ENCODE measurements around the gene DRAP1. TPM values are rescaled to one million over a fixed set of nuclear protein-coding genes. Genes with fewer than 3 reads are reported as not detected.

DRAP1 gene
- total RNA-seq, 6 experiments from 2014 or later = 21.8 to 50.8 (median 32.6) TPM

DNA sequence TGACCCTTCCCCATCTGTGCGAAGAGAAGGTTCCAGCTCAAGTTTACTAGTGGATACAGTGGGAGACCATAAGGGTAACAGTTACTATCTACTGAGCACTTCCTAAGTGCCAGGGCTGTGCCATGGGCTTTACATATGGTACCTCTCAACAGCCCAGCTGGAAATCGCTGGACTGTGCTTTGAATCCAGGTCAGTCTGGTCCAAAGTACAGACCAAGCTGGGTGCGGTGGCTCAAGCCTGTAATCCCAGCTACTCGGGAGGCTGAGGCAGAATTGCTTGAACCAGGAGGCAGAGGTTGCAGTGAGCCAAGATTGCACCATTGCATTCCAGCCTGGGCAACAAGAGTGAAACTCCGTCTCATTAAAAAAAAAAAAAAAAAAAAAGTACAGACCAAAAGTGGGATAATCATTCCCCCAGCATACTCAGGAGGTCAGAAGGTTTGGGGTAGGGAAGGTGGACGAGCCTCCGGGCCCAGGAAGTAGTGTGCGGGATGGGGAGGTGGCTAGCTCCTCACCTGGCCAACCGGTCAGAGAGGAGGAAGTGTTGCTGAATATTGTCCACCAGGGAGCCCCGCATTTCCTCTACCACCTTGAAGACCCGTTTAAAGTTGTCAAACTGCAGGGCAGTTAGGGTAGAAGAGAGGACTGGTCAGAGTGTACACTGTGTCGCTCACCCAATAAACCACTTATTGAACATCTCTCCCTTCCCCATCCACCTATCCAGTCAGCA, 33.3 kb upstream of the DRAP1 start:
- DNase-seq (no peak), ATAC-seq (no peak)
- no peak overlapping the region for H3K27ac ChIP-seq
- peaks cover 0 to 11% (median 0%) of the 10 kb centered on the region in 4 donors for H3K36me3 ChIP-seq
- H3K4me3 ChIP-seq = no peak overlapping the region
- WGBS (ENCODE audit: insufficient coverage, low coverage, low lambda C conversion rate, missing lambda C conversion rate) = 77% methylated on average over 9 of the region's 12 CpGs
- H3K9me3 ChIP-seq = no peaks in the 10 kb centered on the region
- TF ChIP-seq POLR2A (IDR thresholded peaks at IDR 0.05) (no peak), CTCF (IDR thresholded peaks at IDR 0.05) (no peak)
- no peaks in the 10 kb centered on the region for H3K27me3 ChIP-seq
- peaks cover 0 to 25% (median 8%) of the 10 kb centered on the region in 4 donors for H3K4me1 ChIP-seq
- intact Hi-C loops (cut with DNase I) = loop anchor here (10.0 kb wide), 1 partner anchor 99 kb away; no protein-coding TSS in a partner anchor

DNA sequence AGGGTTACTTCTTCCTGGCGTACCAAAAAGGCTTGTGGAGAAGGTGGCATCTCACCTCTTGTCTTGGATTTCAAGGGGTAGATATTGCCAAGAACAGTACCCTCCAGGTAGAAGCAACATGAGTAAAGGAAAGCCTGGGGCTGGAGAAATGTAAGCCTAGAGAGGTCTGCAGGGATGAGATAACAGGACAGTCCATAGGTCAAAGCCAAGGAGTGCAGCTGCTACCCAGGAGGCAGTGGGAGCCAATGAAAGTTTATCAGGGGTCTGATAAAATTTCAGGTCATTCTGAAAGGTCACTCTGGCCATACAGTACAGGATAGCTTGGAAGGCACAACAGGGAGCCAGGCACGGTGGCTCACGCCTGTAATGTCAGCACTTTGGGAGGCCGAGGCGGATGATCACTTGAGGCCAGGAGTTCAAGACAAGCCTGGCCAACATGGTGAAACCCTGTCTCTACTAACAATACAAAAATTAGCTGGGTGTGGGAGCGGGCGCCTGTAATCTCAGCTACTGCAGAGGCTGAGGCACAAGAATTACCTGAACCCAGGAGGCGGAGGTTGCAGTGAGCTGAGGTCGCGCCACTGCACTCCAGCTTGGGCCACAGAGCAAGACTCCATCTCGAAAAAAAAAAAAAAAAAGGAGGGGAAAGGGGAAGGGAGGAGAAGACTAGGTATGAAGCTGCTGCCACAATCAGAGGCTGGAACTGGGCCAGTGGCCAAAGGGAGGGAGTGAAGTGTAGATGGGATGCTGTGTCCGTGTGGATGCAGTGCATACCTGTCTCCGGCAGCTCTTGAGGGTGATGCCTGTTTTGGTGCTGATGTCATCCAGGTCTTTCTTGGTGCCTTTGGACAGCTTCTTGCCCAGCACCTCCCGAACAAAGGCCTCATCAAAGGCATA, 32.2 kb upstream of the DRAP1 start:
- Histone ChIP-seq H3K4me3 (peak overlapping the region in 2 of 3 donors; percentile 73 to 80), H3K9me3 (no peaks in the 10 kb centered on the region), H3K36me3 (peaks cover 0 to 11% (median 0%) of the 10 kb centered on the region in 4 donors), H3K27me3 (no peaks in the 10 kb centered on the region), H3K4me1 (peaks cover 0 to 32% (median 8%) of the 10 kb centered on the region in 4 donors), H3K27ac (peak overlapping the region in 1 of 3 donors; percentile 88)
- 78% methylated on average over 10 of the region's 14 CpGs for WGBS (ENCODE audit: insufficient coverage, low coverage, low lambda C conversion rate, missing lambda C conversion rate)
- intact Hi-C loops (cut with DNase I) = loop anchor here (10.0 kb wide), 1 partner anchor 98 kb away; no protein-coding TSS in a partner anchor
- DNase-seq (no peak), ATAC-seq (no peak)
- TF ChIP-seq CTCF (IDR thresholded peaks at IDR 0.05) (no peak), POLR2A (IDR thresholded peaks at IDR 0.05) (no peak)

DNA sequence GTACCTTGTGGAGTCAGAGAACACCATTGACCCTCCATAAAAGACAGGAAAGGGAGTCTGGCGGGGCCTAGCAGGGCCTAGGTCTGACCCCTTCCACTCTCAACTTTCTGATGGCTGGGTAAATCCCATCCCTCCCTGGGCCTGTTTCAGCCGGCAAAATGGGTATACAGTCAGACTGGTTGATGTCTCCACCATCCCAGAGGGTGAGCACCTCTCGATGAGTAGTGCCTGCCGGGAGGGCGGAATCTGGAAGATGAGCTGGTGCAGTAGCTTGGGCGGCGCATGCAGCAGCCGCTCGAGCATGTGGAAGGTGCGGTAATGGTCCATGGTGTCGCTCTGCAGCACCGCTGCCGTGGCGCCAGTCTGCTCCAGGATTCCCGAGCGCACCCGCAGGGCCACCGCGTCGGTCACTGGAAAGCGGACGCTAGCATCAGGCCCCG, 31.5 kb upstream of the DRAP1 start:
- no peaks in the 10 kb centered on the region for H3K9me3 ChIP-seq
- H3K27me3 ChIP-seq = no peaks in the 10 kb centered on the region
- TF ChIP-seq CTCF (IDR thresholded peaks at IDR 0.05) = no peak
- no peak for TF ChIP-seq POLR2A (IDR thresholded peaks at IDR 0.05)
- H3K36me3 ChIP-seq = peaks cover 0 to 11% (median 0%) of the 10 kb centered on the region in 4 donors
- ATAC-seq (no peak), DNase-seq (no peak)
- H3K4me3 ChIP-seq = peak overlapping the region; percentile 73 to 89 (median 80)
- peaks cover 0 to 32% (median 8%) of the 10 kb centered on the region in 4 donors for H3K4me1 ChIP-seq
- 15% methylated on average over 5 of the region's 23 CpGs for WGBS (ENCODE audit: insufficient coverage, low coverage, low lambda C conversion rate, missing lambda C conversion rate)
- intact Hi-C loops (cut with DNase I) = loop anchor here (10.0 kb wide), 1 partner anchor 97 kb away; no protein-coding TSS in a partner anchor
- H3K27ac ChIP-seq = peak overlapping the region; percentile 81 to 88 (median 85)

DNA sequence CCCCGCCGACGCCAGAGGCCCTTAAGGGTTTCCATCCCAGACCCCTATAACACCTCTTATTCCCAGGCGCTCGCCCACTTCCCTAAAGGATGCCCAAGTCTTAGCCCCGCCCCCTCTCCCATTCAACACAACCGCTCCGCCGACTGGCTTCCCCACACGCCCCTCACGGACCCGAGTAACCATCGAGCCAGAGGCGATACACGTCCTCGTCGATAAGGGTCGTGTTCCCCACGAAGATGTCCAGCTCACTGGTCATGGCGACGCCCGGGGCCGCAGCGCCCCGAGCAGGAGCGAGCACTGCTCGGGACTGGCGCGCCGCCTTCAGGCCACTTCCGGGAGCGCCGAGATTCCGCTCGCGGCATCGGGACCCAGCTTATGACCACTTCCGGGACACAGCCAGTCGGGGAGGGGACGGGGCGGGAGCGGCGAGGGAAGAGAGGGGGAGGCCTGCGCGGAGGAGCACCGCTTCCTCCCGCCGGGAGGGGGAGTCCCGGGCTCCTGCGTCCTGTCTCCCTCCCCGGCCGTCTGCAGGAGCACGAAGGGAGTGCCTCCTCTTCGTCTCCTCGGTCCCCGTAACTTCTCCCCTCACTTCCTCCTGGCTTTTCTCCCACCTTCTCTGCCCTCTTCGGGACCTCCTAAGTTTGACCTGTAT, 30.9 kb upstream of the DRAP1 start, which contains the start of gene FIBP:
TSS of gene FIBP (minus strand) at position 309 of the 652 bp plus-strand sequence. CDS start at position 256, 53 bp downstream.
- Histone ChIP-seq H3K9me3 (no peaks in the 10 kb centered on the region), H3K27me3 (no peaks in the 10 kb centered on the region), H3K4me1 (peaks cover 0 to 32% (median 8%) of the 10 kb centered on the region in 4 donors), H3K36me3 (peaks cover 0 to 11% (median 0%) of the 10 kb centered on the region in 4 donors), H3K4me3 (peak within 1 kb of the TSS; percentile 73 to 89 (median 80)), H3K27ac (peak within 1 kb of the TSS; percentile 81 to 88 (median 85))
- 0% methylated on average over 7 of the region's 57 CpGs for WGBS (ENCODE audit: insufficient coverage, low coverage, low lambda C conversion rate, missing lambda C conversion rate)
- peak; percentile 91 for TF ChIP-seq POLR2A (IDR thresholded peaks at IDR 0.05)
- TF ChIP-seq CTCF (IDR thresholded peaks at IDR 0.05) = peak; percentile 79 to 88 (median 81)
- DNase-seq (peak; percentile 98 to 99 (median 98)), ATAC-seq (peak; percentile 82 to 90 (median 86))
- intact Hi-C loops (cut with DNase I) = loop anchor here (10.0 kb wide), 1 partner anchor 97 kb away; no protein-coding TSS in a partner anchor
